ENCODE results near the gene PSMB5. TPM values are rescaled to one million over a fixed set of nuclear protein-coding genes. Genes with fewer than 3 reads are reported as not detected.

Gene PSMB5
- total and polyA plus RNA-seq, 12 donors = 55.4 to 377 (median 139) TPM

GRCh38 chr14:23071921-23072539 is 37.3 kb upstream of the PSMB5 start:
- H3K36me3 ChIP-seq (replicated peaks in 1 of 2) = peaks cover 0 to 62% of the 10 kb centered on the region in 2 donors
- 25 to 29% (median 26%) methylated on average over 5 of the region's 5 CpGs for WGBS, 4 donors
- intact Hi-C loops (cut with DNase I) = no loop called here
- no peaks in the 10 kb centered on the region for H3K9me3 ChIP-seq (replicated peaks in 1 of 3)
- no peak overlapping the region for H3K4me3 ChIP-seq
- peaks cover 21 to 39% of the 10 kb centered on the region in 2 donors for H3K4me1 ChIP-seq (replicated peaks in 1 of 2)
- peak in 3 of 7 donors; percentile 26 to 54 (median 27) for DNase-seq
- H3K27me3 ChIP-seq = no peaks in the 10 kb centered on the region
- no peak for TF ChIP-seq POLR2A (IDR thresholded peaks at IDR 0.05)
- TF ChIP-seq, protein P1, sequence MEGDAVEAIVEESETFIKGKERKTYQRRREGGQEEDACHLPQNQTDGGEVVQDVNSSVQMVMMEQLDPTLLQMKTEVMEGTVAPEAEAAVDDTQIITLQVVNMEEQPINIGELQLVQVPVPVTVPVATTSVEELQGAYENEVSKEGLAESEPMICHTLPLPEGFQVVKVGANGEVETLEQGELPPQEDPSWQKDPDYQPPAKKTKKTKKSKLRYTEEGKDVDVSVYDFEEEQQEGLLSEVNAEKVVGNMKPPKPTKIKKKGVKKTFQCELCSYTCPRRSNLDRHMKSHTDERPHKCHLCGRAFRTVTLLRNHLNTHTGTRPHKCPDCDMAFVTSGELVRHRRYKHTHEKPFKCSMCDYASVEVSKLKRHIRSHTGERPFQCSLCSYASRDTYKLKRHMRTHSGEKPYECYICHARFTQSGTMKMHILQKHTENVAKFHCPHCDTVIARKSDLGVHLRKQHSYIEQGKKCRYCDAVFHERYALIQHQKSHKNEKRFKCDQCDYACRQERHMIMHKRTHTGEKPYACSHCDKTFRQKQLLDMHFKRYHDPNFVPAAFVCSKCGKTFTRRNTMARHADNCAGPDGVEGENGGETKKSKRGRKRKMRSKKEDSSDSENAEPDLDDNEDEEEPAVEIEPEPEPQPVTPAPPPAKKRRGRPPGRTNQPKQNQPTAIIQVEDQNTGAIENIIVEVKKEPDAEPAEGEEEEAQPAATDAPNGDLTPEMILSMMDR (IDR thresholded peaks at IDR 0.05) = no peak
- H3K27ac ChIP-seq = peak overlapping the region in 4 of 5 donors; percentile 65 to 86 (median 80)

- intact Hi-C loops (cut with DNase I) = no loop called here
- peak; percentile 21 to 81 for TF ChIP-seq POLR2A (IDR thresholded peaks at IDR 0.05)
- TF ChIP-seq, protein P1 (IDR thresholded peaks at IDR 0.05) = no peak
- H3K9me3 ChIP-seq (replicated peaks in 1 of 3) = no peaks in the 10 kb centered on the region
- H3K27ac ChIP-seq = peak overlapping the region; percentile 50 to 86 (median 74)
- peaks cover 0 to 62% of the 10 kb centered on the region in 2 donors for H3K36me3 ChIP-seq (replicated peaks in 1 of 2)
- peak overlapping the region in 3 of 4 donors; percentile 47 to 69 (median 66) for H3K4me3 ChIP-seq
- 0 to 2% (median 1%) methylated on average over 13 to 14 of the region's 14 CpGs for WGBS, 4 donors
- peaks cover 21 to 39% of the 10 kb centered on the region in 2 donors for H3K4me1 ChIP-seq (replicated peaks in 1 of 2)
- no peaks in the 10 kb centered on the region for H3K27me3 ChIP-seq
- DNase-seq = peak; percentile 84 to 93 (median 91)
Observed at GRCh38 chr14:23071244-23071920, 36.7 kb upstream of the PSMB5 start.

GRCh38 chr14:23070262-23071129 is 35.8 kb upstream of the PSMB5 start:
- peaks cover 0 to 62% of the 10 kb centered on the region in 2 donors for H3K36me3 ChIP-seq (replicated peaks in 1 of 2)

GRCh38 chr14:23069413-23069806 is 34.7 kb upstream of the PSMB5 start:
- Histone ChIP-seq H3K9me3 (replicated peaks in 1 of 3) (no peaks in the 10 kb centered on the region), H3K4me1 (replicated peaks in 1 of 2) (peaks cover 21 to 48% of the 10 kb centered on the region in 2 donors), H3K27ac (peak overlapping the region in 3 of 5 donors; percentile 18 to 67 (median 66)), H3K36me3 (replicated peaks in 1 of 2) (peaks cover 0 to 63% of the 10 kb centered on the region in 2 donors), H3K27me3 (no peaks in the 10 kb centered on the region), H3K4me3 (no peak overlapping the region)
- peak in 1 of 7 donors; percentile 3 for DNase-seq
- intact Hi-C loops (cut with DNase I) = loop anchor here (5.0 kb wide), 2 partner anchors 33 to 43 kb away; partner anchors contain the start of gene CIROP (in 1 of the 2)
- 64 to 69% (median 69%) methylated on average over 4 of the region's 4 CpGs for WGBS, 4 donors
- TF ChIP-seq POLR2A (IDR thresholded peaks at IDR 0.05) = no peak
- TF ChIP-seq, protein P1 (IDR thresholded peaks at IDR 0.05) = no peak

More at GRCh38 chr14:23070262-23071129, 35.8 kb upstream of the PSMB5 start:
- intact Hi-C loops (cut with DNase I) = no loop called here
- no peak for TF ChIP-seq POLR2A (IDR thresholded peaks at IDR 0.05)
- H3K4me3 ChIP-seq = peak overlapping the region in 2 of 4 donors; percentile 47 to 69
- H3K9me3 ChIP-seq (replicated peaks in 1 of 3) = no peaks in the 10 kb centered on the region
- peaks cover 21 to 41% of the 10 kb centered on the region in 2 donors for H3K4me1 ChIP-seq (replicated peaks in 1 of 2)
- DNase-seq = peak in 2 of 7 donors; percentile 13 to 47
- peak overlapping the region in 4 of 5 donors; percentile 18 to 86 (median 70) for H3K27ac ChIP-seq
- no peaks in the 10 kb centered on the region for H3K27me3 ChIP-seq
- 8 to 9% (median 8%) methylated on average over 10 of the region's 10 CpGs for WGBS, 4 donors

Measured in adrenal gland (tissue), 12 donors.